OCI-LY1 (cell line): Measurements from ENCODE around the gene PTPRN2.

ENCODE experiments used
- H2AFZ ChIP-seq: fragments of 200-600 bp; sonication (generic), shearing (Covaris generic); 2 replicates; pipeline ENCODE4 v1.6.0; 2014; ENCODE audit warnings: antibody characterized with exemption, mild to moderate bottlenecking, low read length
- H3F3A ChIP-seq: fragments of 200-600 bp; sonication (generic), shearing (Covaris generic); 2 replicates; pipeline ENCODE4 v1.6.0; 2014; ENCODE audit warnings: mild to moderate bottlenecking, antibody characterized with exemption, low read length, moderate library complexity; ENCODE audit not compliant: insufficient read depth
- H3K27ac ChIP-seq: fragments of 200-600 bp; sonication (generic); 2 replicates; pipeline ENCODE4 v1.5.1; 2014; ENCODE audit warnings: low read length, mixed run types, mild to moderate bottlenecking, low read depth; ENCODE audit not compliant: poor library complexity, severe bottlenecking
- H3K27me3 ChIP-seq: fragments of 200-600 bp; sonication (generic); 2 replicates; pipeline ENCODE4 v1.6.0; 2014; ENCODE audit warnings: antibody characterized with exemption, mild to moderate bottlenecking, low read length, moderate library complexity; ENCODE audit not compliant: insufficient read depth
- H3K36me3 ChIP-seq: fragments of 200-600 bp; sonication (generic); 2 replicates; pipeline ENCODE4 v1.6.1; 2014; ENCODE audit warnings: mild to moderate bottlenecking, antibody characterized with exemption, low read length, moderate library complexity, mixed read lengths; ENCODE audit not compliant: insufficient read depth
- H3K4me1 ChIP-seq: fragments of 200-600 bp; sonication (generic); 2 replicates; pipeline ENCODE4 v1.5.1; 2014; ENCODE audit warnings: mild to moderate bottlenecking, low read length, moderate library complexity; ENCODE audit not compliant: insufficient read depth, severe bottlenecking
- H3K4me2 ChIP-seq: fragments of 200-600 bp; sonication (generic), shearing (Covaris generic); 2 replicates; pipeline ENCODE4 v1.6.1; 2014; ENCODE audit warnings: low read length
- H3K4me3 ChIP-seq: fragments of 200-600 bp; sonication (generic); 2 replicates; pipeline ENCODE4 v1.5.1; 2014; ENCODE audit warnings: low read length, low read depth, mild to moderate bottlenecking, mixed read lengths; ENCODE audit not compliant: poor library complexity, severe bottlenecking
- H3K79me2 ChIP-seq: fragments of 200-600 bp; shearing (Covaris generic); 2 replicates; pipeline ENCODE4 v1.6.1; 2016; ENCODE audit warnings: mixed run types, low read length, mixed read lengths; ENCODE audit not compliant: insufficient read depth
- H3K9ac ChIP-seq: fragments of 200-600 bp; sonication (generic), shearing (Covaris generic); 2 replicates; pipeline ENCODE4 v1.6.1; 2014; ENCODE audit warnings: mild to moderate bottlenecking, low read length, mixed read lengths
- H3K9me2 ChIP-seq: fragments of 200-600 bp; sonication (generic), shearing (Covaris generic); 2 replicates; pipeline ENCODE4 v1.6.1; 2014; ENCODE audit warnings: low read depth, mild to moderate bottlenecking, low read length, mixed read lengths
- H3K9me3 ChIP-seq: fragments of 200-600 bp; shearing (Covaris generic); 2 replicates; pipeline ENCODE4 v1.6.1; 2014; ENCODE audit warnings: low read length, mixed read lengths
- H4K20me1 ChIP-seq: fragments of 200-600 bp; sonication (generic), shearing (Covaris generic); 2 replicates; pipeline ENCODE4 v1.6.0; 2016; ENCODE audit warnings: mild to moderate bottlenecking, low read length; ENCODE audit not compliant: insufficient read depth
- CTCF ChIP-seq: fragments of 200-600 bp; sonication (generic), shearing (Covaris generic); IDR thresholded peaks from 2 replicates; pipeline ENCODE4 v1.5.1; 2017; ENCODE audit warnings: mild to moderate bottlenecking, antibody characterized with exemption, low read length, moderate library complexity, mixed read lengths
- EZH2 ChIP-seq: fragments of 200-600 bp; sonication (generic), shearing (Covaris generic); IDR thresholded peaks from 2 replicates; pipeline ENCODE4 v1.8.0; 2017; ENCODE audit warnings: borderline replicate concordance, mixed run types, mild to moderate bottlenecking, antibody characterized with exemption, low read length, moderate library complexity, mixed read lengths

PTPRN2 gene

DNA sequence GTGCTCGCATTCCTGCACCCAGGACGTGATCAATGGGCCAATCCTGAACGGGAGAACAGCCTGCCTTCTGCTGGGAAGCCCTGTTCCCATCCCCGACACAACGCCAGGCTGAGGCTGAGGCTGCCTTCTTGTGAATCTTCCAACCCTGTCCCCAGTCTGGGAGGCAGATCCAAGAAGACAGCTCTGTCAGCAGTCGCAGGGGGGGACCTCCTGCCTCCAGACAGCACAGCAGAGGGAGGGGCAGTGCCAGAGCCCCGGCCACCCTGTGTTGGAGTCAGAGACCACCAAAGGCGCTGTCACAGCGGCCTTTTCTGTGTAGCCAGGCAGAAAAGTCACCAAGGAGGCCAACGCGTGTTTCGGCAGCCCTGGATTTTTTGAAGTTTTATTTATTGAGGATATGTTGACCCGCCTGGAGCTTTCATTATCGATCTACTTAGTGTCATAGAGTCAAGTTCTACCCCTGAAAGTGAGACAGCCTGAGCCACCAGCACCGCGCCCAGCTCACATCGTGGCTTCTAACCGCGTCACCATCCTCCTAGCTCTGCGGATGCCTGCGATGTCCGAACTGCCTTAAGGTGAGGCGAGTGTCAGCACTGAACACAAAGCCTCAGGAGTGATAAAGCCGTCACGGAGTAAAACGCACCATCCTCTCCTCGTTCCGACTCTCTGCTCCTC is 86.1 kb downstream of the PTPRN2 start:
- H3K4me1 ChIP-seq, result peaks cover 49% of the 10 kb centered on the region
- H3K9me3 ChIP-seq, result peaks cover 13% of the 10 kb centered on the region
- H3K4me3 ChIP-seq, result peak overlapping the region; percentile 40
- peak overlapping the region; percentile 72 for H3K9ac ChIP-seq
- H3F3A ChIP-seq, result peaks cover 16% of the 10 kb centered on the region
- no peaks in the 10 kb centered on the region; the same call in 1 of the 2 replicates for H3K36me3 ChIP-seq
- TF ChIP-seq EZH2, result no peak
- no peak for TF ChIP-seq CTCF
- peak overlapping the region; percentile 65; the same call in 1 of the 2 replicates for H3K4me2 ChIP-seq
- no peaks in the 10 kb centered on the region for H3K9me2 ChIP-seq
- H3K79me2 ChIP-seq, result no peaks in the 10 kb centered on the region
- no peak overlapping the region for H2AFZ ChIP-seq
- H3K27me3 ChIP-seq, result no peaks in the 10 kb centered on the region
- peak overlapping the region; percentile 98 for H3K27ac ChIP-seq
- H4K20me1 ChIP-seq, result no peaks in the 10 kb centered on the region

- Histone ChIP-seq H2AFZ (peak overlapping the region; percentile 38; the same call in 1 of the 2 replicates), H3K4me3 (peak overlapping the region; percentile 40), H3K36me3 (no peaks in the 10 kb centered on the region; the same call in 1 of the 2 replicates), H3K4me1 (peaks cover 54% of the 10 kb centered on the region), H3K9me2 (no peaks in the 10 kb centered on the region), H3K9me3 (peaks cover 7% of the 10 kb centered on the region), H3K4me2 (peak overlapping the region; percentile 65), H4K20me1 (no peaks in the 10 kb centered on the region), H3K27ac (peak overlapping the region; percentile 98), H3K27me3 (no peaks in the 10 kb centered on the region), H3K79me2 (no peaks in the 10 kb centered on the region), H3K9ac (peak overlapping the region; percentile 72), H3F3A (peaks cover 16% of the 10 kb centered on the region)
- TF ChIP-seq EZH2 (no peak), CTCF (no peak)
Observed at GRCh38 chr7:158500651-158501052, 87.0 kb downstream of the PTPRN2 start.

DNA sequence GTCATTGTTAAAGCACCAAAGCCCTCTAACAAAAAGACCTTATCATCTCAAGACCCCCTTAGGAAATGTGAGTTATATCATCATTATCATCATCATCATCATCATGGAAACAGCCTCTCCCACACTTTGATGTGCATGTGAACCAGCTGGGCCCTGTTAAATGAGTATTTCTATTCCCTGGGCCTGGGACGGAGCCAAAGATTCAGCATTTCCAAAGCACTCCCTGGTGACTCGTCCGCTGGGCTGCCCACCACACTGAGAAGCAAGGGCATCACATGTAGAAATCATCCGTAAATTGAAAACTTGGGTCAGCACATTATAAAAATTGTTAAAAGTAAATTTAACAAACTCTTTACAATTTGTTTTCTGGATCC is 88.6 kb downstream of the PTPRN2 start:
- H3K4me1 ChIP-seq, result peaks cover 70% of the 10 kb centered on the region
- H3K27me3 ChIP-seq, result no peaks in the 10 kb centered on the region
- peak overlapping the region; percentile 35; the same call in 1 of the 2 replicates for H3K4me2 ChIP-seq

More for the DNA sequence above, 88.6 kb downstream of the PTPRN2 start:
- Histone ChIP-seq H3K36me3 (no peaks in the 10 kb centered on the region), H3K79me2 (no peaks in the 10 kb centered on the region), H3K4me3 (no peak overlapping the region), H3F3A (peaks cover 19% of the 10 kb centered on the region), H2AFZ (peak overlapping the region; percentile 31), H3K9me3 (no peaks in the 10 kb centered on the region), H4K20me1 (no peaks in the 10 kb centered on the region), H3K27ac (peak overlapping the region; percentile 98), H3K9me2 (no peaks in the 10 kb centered on the region), H3K9ac (peak overlapping the region; percentile 72)
- TF ChIP-seq CTCF, result no peak
- no peak for TF ChIP-seq EZH2
